Gastroesophageal sphincter (tissue), 4 donors: ENCODE measurements around the gene TRERF1. TPM values are rescaled to one million over a fixed set of nuclear protein-coding genes. Genes with fewer than 3 reads are reported as not detected.

Experiments
- ATAC-seq: fragments of 150-250 bp; one replicate; pipeline ENCODE4 v1.9.1; 2016; ENCODE audit warnings: mild to moderate bottlenecking, moderate library complexity
- H3K27ac ChIP-seq, 4 donors: fragments of 200-600 bp; sonication (generic) in 3 of 4; 1 replicate in 3 of 4; 2 replicates in 1 of 4; pipeline ENCODE4 v1.5.1; 2016 to 2019
- H3K27me3 ChIP-seq: fragments of 200-600 bp; sonication (generic); one replicate; pipeline ENCODE4 v1.5.1; 2019
- H3K36me3 ChIP-seq, 2 donors: fragments of 200-600 bp; sonication (generic); one replicate each; pipeline ENCODE4 v1.5.1; 2019; ENCODE audit warnings: control low read depth in 1 of 2
- H3K4me1 ChIP-seq, 3 donors: fragments of 200-600 bp; sonication (generic); 1 replicate in 2 of 3; 2 replicates in 1 of 3; pipeline ENCODE4 v1.5.1; 2016 to 2019; ENCODE audit warnings: control low read depth in 2 of 3
- H3K4me3 ChIP-seq, 2 donors: fragments of 200-600 bp; sonication (generic); one replicate each; pipeline ENCODE4 v1.5.1; 2019; ENCODE audit warnings: mild to moderate bottlenecking in 1 of 2, moderate library complexity in 1 of 2
- H3K9me3 ChIP-seq, 3 donors: fragments of 200-600 bp; sonication (generic); one replicate each; pipeline ENCODE4 v1.5.1; 2017 to 2019; ENCODE audit warnings: control low read depth in 2 of 3
- EP300 ChIP-seq: sonication (generic); formaldehyde crosslinking; IDR thresholded peaks from one replicate; pipeline ENCODE4 v1.6.1; 2017; ENCODE audit warnings: antibody characterized with exemption, mild to moderate bottlenecking
- POLR2A ChIP-seq, 2 donors: fragments of 450-650 bp; IDR thresholded peaks; one replicate each; pipeline ENCODE4 v1.6.1; 2017; ENCODE audit warnings: antibody characterized with exemption in 2 of 2, mild to moderate bottlenecking in 2 of 2, moderate library complexity in 1 of 2
- POLR2AphosphoS5 ChIP-seq: sonication (generic); formaldehyde crosslinking; IDR thresholded peaks from one replicate; pipeline ENCODE4 v1.6.1; 2017; ENCODE audit warnings: antibody characterized with exemption
- WGBS, 2 donors: methylation state at CpG; one replicate each; pipeline ENCODE4 v1.1.5; 2018; ENCODE audit warnings: low coverage in 1 of 2; 5-methylcytosine and 5-hydroxymethylcytosine counted together
- total RNA-seq, 4 donors: library from RNA; depleted of rRNA; stranded (reverse); fragments of >200 nt; gene quantifications; one replicate each; pipeline ENCODE4 v1.1.0, GENCODE V29; 2016
- TF ChIP-seq, protein P1 (sequence below), 4 experiments: fragments of 200-600 bp in 2 of 4; fragments of 450-650 bp in 2 of 4; sonication (generic) in 1 of 4; IDR thresholded peaks; one replicate each; pipeline ENCODE4 v1.5.1; 2017 to 2019; ENCODE audit warnings: antibody characterized with exemption in 4 of 4, mild to moderate bottlenecking in 2 of 4, moderate library complexity in 2 of 4

Gene TRERF1
- total RNA-seq, 4 donors from 2014 or later: 3.2 to 7.4 (median 5.4) TPM

GRCh38 chr6:42295677-42296076, 156.0 kb downstream of the TRERF1 start:
- H3K9me3 ChIP-seq: no peaks in the 10 kb centered on the region
- H3K4me1 ChIP-seq: no peaks in the 10 kb centered on the region
- 83 to 86% methylated on average over 2 of the region's 3 CpGs for WGBS, 2 donors
- H3K27ac ChIP-seq: no peak overlapping the region
- no peak overlapping the region for H3K4me3 ChIP-seq
- H3K27me3 ChIP-seq: no peaks in the 10 kb centered on the region
- no peak for ATAC-seq
- TF ChIP-seq POLR2A (IDR thresholded peaks at IDR 0.05) (no peak), POLR2AphosphoS5 (no peak), EP300 (no peak)
- TF ChIP-seq, protein P1, sequence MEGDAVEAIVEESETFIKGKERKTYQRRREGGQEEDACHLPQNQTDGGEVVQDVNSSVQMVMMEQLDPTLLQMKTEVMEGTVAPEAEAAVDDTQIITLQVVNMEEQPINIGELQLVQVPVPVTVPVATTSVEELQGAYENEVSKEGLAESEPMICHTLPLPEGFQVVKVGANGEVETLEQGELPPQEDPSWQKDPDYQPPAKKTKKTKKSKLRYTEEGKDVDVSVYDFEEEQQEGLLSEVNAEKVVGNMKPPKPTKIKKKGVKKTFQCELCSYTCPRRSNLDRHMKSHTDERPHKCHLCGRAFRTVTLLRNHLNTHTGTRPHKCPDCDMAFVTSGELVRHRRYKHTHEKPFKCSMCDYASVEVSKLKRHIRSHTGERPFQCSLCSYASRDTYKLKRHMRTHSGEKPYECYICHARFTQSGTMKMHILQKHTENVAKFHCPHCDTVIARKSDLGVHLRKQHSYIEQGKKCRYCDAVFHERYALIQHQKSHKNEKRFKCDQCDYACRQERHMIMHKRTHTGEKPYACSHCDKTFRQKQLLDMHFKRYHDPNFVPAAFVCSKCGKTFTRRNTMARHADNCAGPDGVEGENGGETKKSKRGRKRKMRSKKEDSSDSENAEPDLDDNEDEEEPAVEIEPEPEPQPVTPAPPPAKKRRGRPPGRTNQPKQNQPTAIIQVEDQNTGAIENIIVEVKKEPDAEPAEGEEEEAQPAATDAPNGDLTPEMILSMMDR (IDR thresholded peaks at IDR 0.05): no peak
- H3K36me3 ChIP-seq: peaks cover 0 to 29% of the 10 kb centered on the region in 2 donors

DNA sequence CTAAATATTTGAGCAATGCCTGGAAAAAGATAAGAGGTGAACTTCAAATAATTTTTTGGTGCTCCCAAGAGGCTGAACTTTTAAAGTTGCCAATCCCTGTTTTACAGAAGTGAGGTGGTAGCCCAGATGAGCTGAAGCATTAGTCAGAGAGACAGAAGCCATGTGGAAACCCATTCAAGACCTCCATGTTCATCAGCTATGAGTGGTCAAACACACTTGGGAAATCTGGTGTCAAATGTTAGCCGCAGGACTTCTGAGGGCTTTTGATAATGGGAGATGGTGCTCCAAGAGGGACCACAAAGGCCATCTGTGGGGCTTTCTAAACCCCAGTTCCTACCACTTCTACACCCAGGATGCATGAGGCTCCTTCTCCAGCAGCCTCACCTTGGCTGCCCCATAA, 156.5 kb downstream of the TRERF1 start:
- WGBS, 2 donors: 100% methylated on average over 1 of the region's 1 CpG; no CpG with 5 or more reads in 1 of the 2 donors
- H3K27me3 ChIP-seq: no peaks in the 10 kb centered on the region
- H3K4me1 ChIP-seq: no peaks in the 10 kb centered on the region
- ATAC-seq: no peak
- H3K36me3 ChIP-seq: peaks cover 0 to 24% of the 10 kb centered on the region in 2 donors
- TF ChIP-seq POLR2A (IDR thresholded peaks at IDR 0.05) (no peak), POLR2AphosphoS5 (no peak), EP300 (no peak)
- TF ChIP-seq, protein P1 (IDR thresholded peaks at IDR 0.05): no peak
- H3K27ac ChIP-seq: no peak overlapping the region
- H3K4me3 ChIP-seq: no peak overlapping the region
- no peaks in the 10 kb centered on the region for H3K9me3 ChIP-seq

- H3K27ac ChIP-seq: no peak overlapping the region
- 66 to 83% methylated on average over 1 to 3 of the region's 3 CpGs for WGBS, 2 donors
- no peak for TF ChIP-seq EP300
- TF ChIP-seq, protein P1 (IDR thresholded peaks at IDR 0.05): no peak
- TF ChIP-seq POLR2AphosphoS5: no peak
- TF ChIP-seq POLR2A (IDR thresholded peaks at IDR 0.05): no peak
- H3K36me3 ChIP-seq: peaks cover 0 to 19% of the 10 kb centered on the region in 2 donors
- no peak for ATAC-seq
- H3K4me1 ChIP-seq: no peaks in the 10 kb centered on the region
- no peaks in the 10 kb centered on the region for H3K9me3 ChIP-seq
- no peaks in the 10 kb centered on the region for H3K27me3 ChIP-seq
- no peak overlapping the region for H3K4me3 ChIP-seq
Observed at GRCh38 chr6:42294759-42295158, 157.0 kb downstream of the TRERF1 start.

- Histone ChIP-seq H3K36me3 (peaks cover 0 to 8% of the 10 kb centered on the region in 2 donors), H3K27me3 (no peaks in the 10 kb centered on the region), H3K4me3 (no peak overlapping the region), H3K4me1 (no peaks in the 10 kb centered on the region), H3K9me3 (no peaks in the 10 kb centered on the region), H3K27ac (no peak overlapping the region)
- TF ChIP-seq, protein P1 (IDR thresholded peaks at IDR 0.05): no peak
- TF ChIP-seq POLR2A (IDR thresholded peaks at IDR 0.05) (no peak), POLR2AphosphoS5 (no peak), EP300 (no peak)
- WGBS, 2 donors: 54 to 80% methylated on average over 1 to 3 of the region's 5 CpGs
- no peak for ATAC-seq
Observed at GRCh38 chr6:42293386-42293977, 158.2 kb downstream of the TRERF1 start.

DNA sequence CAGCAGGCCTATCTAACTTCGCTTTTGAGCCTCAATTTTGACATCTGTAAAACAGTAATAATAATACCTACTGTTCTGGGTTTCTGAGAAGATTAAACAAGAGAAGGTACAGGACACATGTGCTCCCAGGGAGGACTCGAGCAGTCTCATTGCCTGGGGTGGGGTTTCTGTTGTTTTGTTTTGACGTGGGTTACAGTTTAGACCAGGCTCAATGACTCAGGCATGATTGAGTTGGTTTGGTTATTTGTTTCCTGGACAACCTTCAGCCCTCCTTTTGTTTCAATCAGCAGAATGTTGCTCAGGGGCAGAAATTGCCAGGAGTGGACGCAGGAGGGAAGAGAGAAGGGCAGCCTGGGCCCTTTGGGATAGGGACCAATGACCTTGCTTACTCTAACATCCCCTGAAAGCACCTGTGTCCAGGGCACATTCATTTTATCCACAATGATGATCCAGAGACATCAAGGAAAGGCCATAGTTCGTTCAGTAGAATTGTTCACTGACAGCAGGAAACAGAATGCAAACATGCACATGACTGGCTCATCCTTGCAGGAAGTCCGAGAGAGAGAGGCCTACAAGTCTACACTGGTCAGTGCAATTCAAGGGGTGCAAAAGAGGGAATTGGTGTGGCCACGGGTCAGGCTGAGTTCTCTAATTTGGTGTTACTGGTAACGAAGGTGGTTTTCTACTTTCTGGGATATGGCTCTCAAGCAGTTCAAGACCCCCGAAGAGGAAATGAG, 159.6 kb downstream of the TRERF1 start:
- H3K4me3 ChIP-seq: no peak overlapping the region
- H3K27ac ChIP-seq: no peak overlapping the region
- peaks cover 0 to 6% of the 10 kb centered on the region in 2 donors for H3K36me3 ChIP-seq
- TF ChIP-seq POLR2AphosphoS5 (no peak), EP300 (no peak), POLR2A (IDR thresholded peaks at IDR 0.05) (no peak)
- TF ChIP-seq, protein P1 (IDR thresholded peaks at IDR 0.05): no peak
- H3K27me3 ChIP-seq: no peaks in the 10 kb centered on the region
- 80 to 90% methylated on average over 4 to 7 of the region's 9 CpGs for WGBS, 2 donors
- no peaks in the 10 kb centered on the region for H3K9me3 ChIP-seq
- H3K4me1 ChIP-seq: no peaks in the 10 kb centered on the region
- no peak for ATAC-seq
